ENCODE results near the gene GLRA3.
A peak's percentile ranks its signal among the peaks of the same experiment; 100 is the strongest.

GLRA3 gene

GRCh38 chr4:174775366-174775765 is 53.7 kb downstream of the GLRA3 start:
- TF ChIP-seq POLR2A (IDR thresholded peaks at IDR 0.05; ENCODE audit: low read length) = no peak
- TF ChIP-seq GATA1 (IDR thresholded peaks at IDR 0.05; ENCODE audit: low read depth, low read length) = no peak
- no peak for DNase-seq

- TF ChIP-seq POLR2A (IDR thresholded peaks at IDR 0.05; ENCODE audit: low read length) (no peak), GATA1 (IDR thresholded peaks at IDR 0.05; ENCODE audit: low read depth, low read length) (no peak)
- DNase-seq = peak; percentile 53 to 67
Observed at GRCh38 chr4:174764105-174764729, 64.8 kb downstream of the GLRA3 start.

GRCh38 chr4:174763454-174764104 is 65.5 kb downstream of the GLRA3 start:
- DNase-seq = no peak
- TF ChIP-seq POLR2A (IDR thresholded peaks at IDR 0.05; ENCODE audit: low read length) = no peak
- TF ChIP-seq GATA1 (IDR thresholded peaks at IDR 0.05; ENCODE audit: low read depth, low read length) = no peak

GRCh38 chr4:174761451-174761850 is 67.6 kb downstream of the GLRA3 start:
- TF ChIP-seq GATA1 (IDR thresholded peaks at IDR 0.05; ENCODE audit: low read depth, low read length) (no peak), POLR2A (IDR thresholded peaks at IDR 0.05; ENCODE audit: low read length) (no peak)
- no peak for DNase-seq

GRCh38 chr4:174757736-174758135 is 71.3 kb downstream of the GLRA3 start:
- TF ChIP-seq GATA1 (IDR thresholded peaks at IDR 0.05; ENCODE audit: low read depth, low read length) = no peak
- TF ChIP-seq POLR2A (IDR thresholded peaks at IDR 0.05; ENCODE audit: low read length) = no peak
- DNase-seq = no peak

GRCh38 chr4:174753021-174753420 is 76.0 kb downstream of the GLRA3 start:
- DNase-seq = no peak
- TF ChIP-seq GATA1 (IDR thresholded peaks at IDR 0.05; ENCODE audit: low read depth, low read length) (no peak), POLR2A (IDR thresholded peaks at IDR 0.05; ENCODE audit: low read length) (no peak)

GRCh38 chr4:174752026-174752425 is 77.0 kb downstream of the GLRA3 start:
- no peak for DNase-seq
- no peak for TF ChIP-seq POLR2A (IDR thresholded peaks at IDR 0.05; ENCODE audit: low read length)
- TF ChIP-seq GATA1 (IDR thresholded peaks at IDR 0.05; ENCODE audit: low read depth, low read length) = no peak

GRCh38 chr4:174749091-174749490 is 80.0 kb downstream of the GLRA3 start:
- no peak for DNase-seq
- TF ChIP-seq GATA1 (IDR thresholded peaks at IDR 0.05; ENCODE audit: low read depth, low read length) (no peak), POLR2A (IDR thresholded peaks at IDR 0.05; ENCODE audit: low read length) (no peak)

GRCh38 chr4:174746710-174747109 is 82.3 kb downstream of the GLRA3 start:
- no peak for DNase-seq
- TF ChIP-seq POLR2A (IDR thresholded peaks at IDR 0.05; ENCODE audit: low read length) = no peak
- no peak for TF ChIP-seq GATA1 (IDR thresholded peaks at IDR 0.05; ENCODE audit: low read depth, low read length)

- TF ChIP-seq GATA1 (IDR thresholded peaks at IDR 0.05; ENCODE audit: low read depth, low read length) (no peak), POLR2A (IDR thresholded peaks at IDR 0.05; ENCODE audit: low read length) (no peak)
- no peak for DNase-seq
Observed at GRCh38 chr4:174742561-174742960, 86.5 kb downstream of the GLRA3 start.

- DNase-seq = no peak
- TF ChIP-seq GATA1 (IDR thresholded peaks at IDR 0.05; ENCODE audit: low read depth, low read length) = no peak
- no peak for TF ChIP-seq POLR2A (IDR thresholded peaks at IDR 0.05; ENCODE audit: low read length)
Observed at GRCh38 chr4:174739576-174739975, 89.5 kb downstream of the GLRA3 start.

GRCh38 chr4:174734181-174734580 is 94.9 kb downstream of the GLRA3 start:
- DNase-seq = no peak

GRCh38 chr4:174717828-174718227 is 111.2 kb downstream of the GLRA3 start:
- no peak for DNase-seq

More at GRCh38 chr4:174734181-174734580, 94.9 kb downstream of the GLRA3 start:
- TF ChIP-seq POLR2A (IDR thresholded peaks at IDR 0.05; ENCODE audit: low read length) (no peak), GATA1 (IDR thresholded peaks at IDR 0.05; ENCODE audit: low read depth, low read length) (no peak)

GRCh38 chr4:174716986-174717770 is 111.9 kb downstream of the GLRA3 start:
- peak; percentile 34 to 43 for DNase-seq
- TF ChIP-seq GATA1 (IDR thresholded peaks at IDR 0.05; ENCODE audit: low read depth, low read length) = no peak
- TF ChIP-seq POLR2A (IDR thresholded peaks at IDR 0.05; ENCODE audit: low read length) = no peak

More at GRCh38 chr4:174717828-174718227, 111.2 kb downstream of the GLRA3 start:
- TF ChIP-seq POLR2A (IDR thresholded peaks at IDR 0.05; ENCODE audit: low read length) (no peak), GATA1 (IDR thresholded peaks at IDR 0.05; ENCODE audit: low read depth, low read length) (no peak)

Data from erythroblast (primary cell).